Measurements from ENCODE around the gene SLC29A4.
"Not testable (repeated sequence)": the region's sequence is repeated elsewhere in the genome, so short reads cannot be mapped to it uniquely, and the experiment has no call there.

SLC29A4 gene

GRCh38 chr7:5300366-5300765 is 17.6 kb downstream of the SLC29A4 start:
- FAIRE-seq = no peak

- no peak for FAIRE-seq
These were observed 19.8 kb downstream of the SLC29A4 start for GRCh38 chr7:5302577-5302976.

GRCh38 chr7:5303061-5303460 is 20.3 kb downstream of the SLC29A4 start:
- FAIRE-seq = no peak

GRCh38 chr7:5303591-5304505 is 21.1 kb downstream of the SLC29A4 start:
- no peak for FAIRE-seq

GRCh38 chr7:5305050-5305449 is 22.3 kb downstream of the SLC29A4 start:
- not testable (repeated sequence) for FAIRE-seq

GRCh38 chr7:5307221-5308142 is 24.7 kb downstream of the SLC29A4 start:
- not testable (repeated sequence) for FAIRE-seq

GRCh38 chr7:5309146-5309545 is 26.4 kb downstream of the SLC29A4 start:
- FAIRE-seq = no peak

GRCh38 chr7:5310822-5311405 is 28.2 kb downstream of the SLC29A4 start:
- no peak for FAIRE-seq

GRCh38 chr7:5312276-5313070 is 29.7 kb downstream of the SLC29A4 start:
- FAIRE-seq = not testable (repeated sequence)

GRCh38 chr7:5313076-5313885 is 30.5 kb downstream of the SLC29A4 start:
- not testable (repeated sequence) for FAIRE-seq

GRCh38 chr7:5314864-5315263 is 32.1 kb downstream of the SLC29A4 start:
- no peak for FAIRE-seq

- FAIRE-seq = no peak
These were observed 33.0 kb downstream of the SLC29A4 start for GRCh38 chr7:5315761-5316160.

GRCh38 chr7:5318613-5319012 is 35.9 kb downstream of the SLC29A4 start:
- FAIRE-seq = not testable (repeated sequence)

GRCh38 chr7:5320391-5320790 is 37.6 kb downstream of the SLC29A4 start:
- FAIRE-seq = no peak

- no peak for FAIRE-seq
These were observed 38.2 kb downstream of the SLC29A4 start for GRCh38 chr7:5320802-5321396.

- FAIRE-seq = no peak
These were observed 40.1 kb downstream of the SLC29A4 start for GRCh38 chr7:5322621-5323410.

GRCh38 chr7:5323800-5324781 is 41.3 kb downstream of the SLC29A4 start:
- not testable (repeated sequence) for FAIRE-seq

GRCh38 chr7:5324961-5325360 is 42.2 kb downstream of the SLC29A4 start:
- FAIRE-seq = no peak

GRCh38 chr7:5330288-5330687 is 47.5 kb downstream of the SLC29A4 start:
- FAIRE-seq = no peak
